ENCODE results near the gene GTF3C1. TPM values are rescaled to one million over a fixed set of nuclear protein-coding genes. Genes with fewer than 3 reads are reported as not detected.

Gene GTF3C1
- total and polyA plus RNA-seq, 2 of the 13 experiments (the other 11 are each of a cell fraction or from before 2014, with no cell fraction given), result 29.2 to 72.7 TPM

DNA sequence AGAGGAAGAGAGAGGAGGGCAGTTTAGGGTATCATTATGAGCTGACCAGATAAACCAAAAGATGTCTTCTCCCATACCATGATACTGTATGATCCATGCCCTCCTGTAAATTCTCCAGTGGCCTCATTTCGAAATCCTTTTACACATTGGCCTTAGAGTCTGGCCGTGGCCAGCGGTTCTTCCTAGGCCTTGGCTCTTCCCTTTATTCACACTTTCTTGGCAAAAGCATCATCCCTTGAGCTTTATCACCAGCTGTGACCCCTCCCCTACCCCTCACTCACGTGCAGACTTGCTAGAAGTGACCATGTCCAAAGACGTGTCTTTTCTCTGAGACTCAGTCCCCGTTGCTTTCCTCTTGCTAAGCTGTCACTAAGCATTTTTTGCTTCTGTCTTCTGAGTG lies 23.0 kb upstream of the GTF3C1 start:
- in situ Hi-C loops (cut with HindIII; ENCODE audit: extremely low pct_ligation_motif_present, low pct_unique_long_range_greater_than_20kb), result no loop called here
- CTCF ChIA-PET (ENCODE audit: low intra/inter-chr PET ratio, low total read pairs), result no interaction called here
- Histone ChIP-seq H3K4me3 (replicated peaks in 1 of 3; ENCODE audit: insufficient read depth in 1 of 3, low read depth in 2 of 3, low read length in 3 of 3) (no peak overlapping the region), H3K27ac (ENCODE audit: extremely low read length, insufficient read depth, low read length) (no peak overlapping the region), H3K79me2 (ENCODE audit: insufficient read depth, low read length) (no peaks in the 10 kb centered on the region), H3K9ac (ENCODE audit: insufficient read depth, low read depth, low read length) (no peak overlapping the region), H3K4me2 (ENCODE audit: low read depth, low read length) (no peak overlapping the region), H3K9me3 (ENCODE audit: low read length) (no peaks in the 10 kb centered on the region), H3K36me3 (replicated peaks in 1 of 2; ENCODE audit: control insufficient read depth in 1 of 2, insufficient read depth in 2 of 2, low read length in 2 of 2) (no peaks in the 10 kb centered on the region; a peak in 1 of 5 replicates), H3K4me1 (ENCODE audit: insufficient read depth, low read length) (no peaks in the 10 kb centered on the region), H2AFZ (ENCODE audit: low read length) (no peak overlapping the region), H4K20me1 (ENCODE audit: insufficient read depth, low read length) (no peaks in the 10 kb centered on the region), H3K27me3 (ENCODE audit: control insufficient read depth in 1 of 2, insufficient read depth in 2 of 2, low read length in 2 of 2) (no peaks in the 10 kb centered on the region)
- intact Hi-C loops (cut with micrococcal nuclease; ENCODE audit: unreplicated experiment), result no loop called here
- TF ChIP-seq STAT6 (CRISPR knock-in tag; IDR thresholded peaks at IDR 0.05; ENCODE audit: borderline replicate concordance) (no peak), CEBPB (IDR thresholded peaks at IDR 0.05; ENCODE audit: borderline replicate concordance, low read depth, low read length) (0 out of 2 replicates have a peak, but pooled peaks have one; percentile 16)
- DNase-seq (ENCODE audit: low spot score), result no peak
- ATAC-seq, result no peak
- WGBS (ENCODE audit: low lambda C conversion rate), result 94% methylated on average over 6 of the region's 6 CpGs
- no TSS peak for BruUV-seq (replicated peaks)
- POLR2A ChIA-PET, result interaction anchor here (2.3 kb wide), 1 partner anchor 23 kb away, joined by 6 read pairs; the partner anchor contains the start of genes GTF3C1 and KATNIP
- FAIRE-seq, result no peak

DNA sequence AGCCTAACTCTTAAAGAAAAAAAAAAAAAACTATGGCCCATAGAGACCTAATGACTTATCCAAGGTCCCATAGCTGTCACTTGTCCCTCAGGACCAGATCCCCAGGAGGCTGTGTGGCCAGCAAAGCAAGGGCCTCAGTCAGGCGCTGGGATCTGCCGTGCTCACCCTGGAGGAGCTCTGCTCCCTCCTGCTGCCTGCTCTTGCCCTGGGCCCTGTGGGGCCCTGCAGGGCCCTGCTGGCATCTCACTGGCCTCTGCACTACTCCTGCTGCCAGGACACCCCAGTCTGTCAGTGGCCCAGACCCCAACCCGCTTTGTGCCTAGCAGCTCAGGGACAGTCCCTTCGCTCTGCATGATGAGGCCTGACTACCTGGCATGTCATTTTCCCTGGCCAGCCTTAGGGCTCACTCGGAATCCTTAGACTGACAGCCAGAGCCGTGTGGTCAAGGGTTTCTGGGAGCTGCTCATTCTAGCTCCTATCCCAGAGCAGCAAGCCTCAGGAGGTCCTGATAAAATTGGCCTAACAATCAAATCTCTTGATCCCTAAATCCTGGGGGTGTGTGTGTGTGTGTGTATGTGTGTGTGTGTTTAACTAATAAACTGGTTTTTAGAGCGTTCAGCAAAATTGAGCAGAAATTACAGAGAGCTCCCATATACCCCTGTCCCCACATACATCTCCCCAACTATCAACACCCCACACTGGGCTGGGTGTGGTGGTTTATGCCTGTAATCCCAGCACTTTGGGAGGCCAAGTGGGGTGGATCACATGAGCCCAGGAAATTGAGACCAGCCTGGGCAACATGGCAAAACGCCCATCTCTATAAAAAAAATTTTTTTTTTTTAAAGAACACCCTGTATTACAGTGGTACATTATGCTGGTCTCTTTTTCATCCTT lies 22.0 kb upstream of the GTF3C1 start:
- BruUV-seq (replicated peaks), result no TSS peak
- H3K79me2 ChIP-seq (ENCODE audit: insufficient read depth, low read length), result no peaks in the 10 kb centered on the region
- intact Hi-C loops (cut with micrococcal nuclease; ENCODE audit: unreplicated experiment) (no loop called here), in situ Hi-C loops (cut with HindIII; ENCODE audit: extremely low pct_ligation_motif_present, low pct_unique_long_range_greater_than_20kb) (no loop called here)
- ChIA-PET POLR2A (interaction anchor here (2.3 kb wide), 1 partner anchor 22 kb away, joined by 6 read pairs; the partner anchor contains the start of genes GTF3C1 and KATNIP), CTCF (ENCODE audit: low intra/inter-chr PET ratio, low total read pairs) (no interaction called here)
- no peaks in the 10 kb centered on the region for H3K9me3 ChIP-seq (ENCODE audit: low read length)
- H3K36me3 ChIP-seq (replicated peaks in 1 of 2; ENCODE audit: control insufficient read depth in 1 of 2, insufficient read depth in 2 of 2, low read length in 2 of 2), result no peaks in the 10 kb centered on the region; a peak in 1 of 5 replicates
- no peak overlapping the region for H3K27ac ChIP-seq (ENCODE audit: extremely low read length, insufficient read depth, low read length)
- no peak overlapping the region for H2AFZ ChIP-seq (ENCODE audit: low read length)
- no peak for FAIRE-seq
- WGBS (ENCODE audit: low lambda C conversion rate), result over 99% methylated on average over 6 of the region's 8 CpGs
- no peak for DNase-seq (ENCODE audit: low spot score)
- no peak overlapping the region for H3K4me3 ChIP-seq (replicated peaks in 1 of 3; ENCODE audit: insufficient read depth in 1 of 3, low read depth in 2 of 3, low read length in 3 of 3)
- no peaks in the 10 kb centered on the region for H3K27me3 ChIP-seq (ENCODE audit: control insufficient read depth in 1 of 2, insufficient read depth in 2 of 2, low read length in 2 of 2)
- H3K4me2 ChIP-seq (ENCODE audit: low read depth, low read length), result no peak overlapping the region
- no peaks in the 10 kb centered on the region for H4K20me1 ChIP-seq (ENCODE audit: insufficient read depth, low read length)
- H3K4me1 ChIP-seq (ENCODE audit: insufficient read depth, low read length), result no peaks in the 10 kb centered on the region
- ATAC-seq, result no peak; the same call in 2 of the 3 replicates
- H3K9ac ChIP-seq (ENCODE audit: insufficient read depth, low read depth, low read length), result no peak overlapping the region
- TF ChIP-seq, protein P1, sequence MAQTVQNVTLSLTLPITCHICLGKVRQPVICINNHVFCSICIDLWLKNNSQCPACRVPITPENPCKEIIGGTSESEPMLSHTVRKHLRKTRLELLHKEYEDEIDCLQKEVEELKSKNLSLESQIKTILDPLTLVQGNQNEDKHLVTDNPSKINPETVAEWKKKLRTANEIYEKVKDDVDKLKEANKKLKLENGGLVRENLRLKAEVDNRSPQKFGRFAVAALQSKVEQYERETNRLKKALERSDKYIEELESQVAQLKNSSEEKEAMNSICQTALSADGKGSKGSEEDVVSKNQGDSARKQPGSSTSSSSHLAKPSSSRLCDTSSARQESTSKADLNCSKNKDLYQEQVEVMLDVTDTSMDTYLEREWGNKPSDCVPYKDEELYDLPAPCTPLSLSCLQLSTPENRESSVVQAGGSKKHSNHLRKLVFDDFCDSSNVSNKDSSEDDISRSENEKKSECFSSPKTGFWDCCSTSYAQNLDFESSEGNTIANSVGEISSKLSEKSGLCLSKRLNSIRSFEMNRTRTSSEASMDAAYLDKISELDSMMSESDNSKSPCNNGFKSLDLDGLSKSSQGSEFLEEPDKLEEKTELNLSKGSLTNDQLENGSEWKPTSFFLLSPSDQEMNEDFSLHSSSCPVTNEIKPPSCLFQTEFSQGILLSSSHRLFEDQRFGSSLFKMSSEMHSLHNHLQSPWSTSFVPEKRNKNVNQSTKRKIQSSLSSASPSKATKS (CRISPR knock-in tag; IDR thresholded peaks at IDR 0.05), result no peak
- no peak for TF ChIP-seq NFYB (CRISPR knock-in tag; IDR thresholded peaks at IDR 0.05)
- TF ChIP-seq IRF2 (CRISPR knock-in tag; IDR thresholded peaks at IDR 0.05), result no peak
- no peak for TF ChIP-seq ZNF354B (CRISPR knock-in tag; IDR thresholded peaks at IDR 0.05)
- no peak for TF ChIP-seq SALL1 (CRISPR knock-in tag; IDR thresholded peaks at IDR 0.05)
- TF ChIP-seq CREBL2 (CRISPR knock-in tag; IDR thresholded peaks at IDR 0.05; ENCODE audit: borderline replicate concordance), result no peak
- TF ChIP-seq ZNF737 (CRISPR knock-in tag; IDR thresholded peaks at IDR 0.05; ENCODE audit: borderline replicate concordance), result no peak
- TF ChIP-seq, protein P2, sequence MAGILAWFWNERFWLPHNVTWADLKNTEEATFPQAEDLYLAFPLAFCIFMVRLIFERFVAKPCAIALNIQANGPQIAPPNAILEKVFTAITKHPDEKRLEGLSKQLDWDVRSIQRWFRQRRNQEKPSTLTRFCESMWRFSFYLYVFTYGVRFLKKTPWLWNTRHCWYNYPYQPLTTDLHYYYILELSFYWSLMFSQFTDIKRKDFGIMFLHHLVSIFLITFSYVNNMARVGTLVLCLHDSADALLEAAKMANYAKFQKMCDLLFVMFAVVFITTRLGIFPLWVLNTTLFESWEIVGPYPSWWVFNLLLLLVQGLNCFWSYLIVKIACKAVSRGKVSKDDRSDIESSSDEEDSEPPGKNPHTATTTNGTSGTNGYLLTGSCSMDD (CRISPR knock-in tag; IDR thresholded peaks at IDR 0.05), result no peak

Data from HepG2 (cell line).